Astrocyte of the hippocampus (primary cell): ENCODE measurements around the gene NSA2.
"Not testable (repeated sequence)": the region's sequence is repeated elsewhere in the genome, so short reads cannot be mapped to it uniquely, and the experiment has no call there.

ENCODE experiments used
- DNase-seq: peaks from one replicate; pipeline ENCODE4 v3.0.0; 2011; ENCODE audit warnings: low read depth, low spot score

The NSA2 gene

GRCh38 chr5:74766849-74767578 lies at the start of gene NSA2, which contains the start of gene GFM2:
NSA2 (plus strand) TSS chr5:74767249; CDS start chr5:74767361, 112 bp downstream.
GFM2 (minus strand) TSS chr5:74767117; CDS start chr5:74763742, 3,375 bp downstream.
- peak; percentile 97 for DNase-seq

DNA sequence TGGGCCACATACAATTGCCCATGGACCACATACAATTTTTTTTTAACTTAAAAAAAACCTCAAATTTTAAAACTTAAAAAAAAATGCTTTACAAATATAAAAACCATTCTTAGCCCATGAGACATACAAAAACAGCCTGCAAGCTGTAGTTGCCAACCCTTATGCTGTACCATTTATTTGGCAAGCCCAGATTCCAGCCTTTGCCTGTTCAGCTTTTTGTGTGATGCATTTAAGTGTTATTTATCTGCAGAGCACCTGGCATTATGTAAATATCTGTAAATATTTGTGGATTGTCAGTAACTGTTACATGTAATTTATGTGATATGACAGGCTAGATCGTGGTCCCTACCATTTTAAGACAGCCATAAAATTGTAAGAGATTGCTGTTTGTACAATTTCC lies 49.5 kb upstream of the NSA2 start:
- DNase-seq: no peak

GRCh38 chr5:74722271-74722670 lies 44.8 kb upstream of the NSA2 start:
- no peak for DNase-seq

DNA sequence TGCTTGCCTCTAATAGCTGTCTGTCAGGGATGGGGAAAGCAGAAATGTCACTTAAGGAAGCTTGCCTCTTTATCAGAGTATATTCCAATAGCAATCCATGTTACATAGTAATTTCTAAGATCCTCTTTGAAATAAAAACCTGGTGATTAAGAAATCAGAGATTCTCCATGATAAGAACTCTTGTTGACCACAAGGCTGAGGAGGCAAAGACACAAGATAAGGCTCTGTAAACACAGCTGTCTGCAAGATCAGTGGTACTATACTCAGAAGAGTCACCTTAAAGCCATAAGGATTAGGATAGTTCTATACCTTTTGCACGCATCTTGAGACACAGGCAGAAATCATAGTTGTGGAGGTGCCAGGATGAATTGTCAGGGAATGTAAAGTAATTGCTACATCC lies 41.7 kb upstream of the NSA2 start:
- peak; percentile 1 for DNase-seq

- DNase-seq: no peak
Measured at GRCh38 chr5:74736759-74737158, 30.3 kb upstream of the NSA2 start.

- DNase-seq: no peak
Measured at GRCh38 chr5:74738406-74738805, 28.6 kb upstream of the NSA2 start.

GRCh38 chr5:74748742-74749141 lies 18.3 kb upstream of the NSA2 start:
- DNase-seq: not testable (repeated sequence)

GRCh38 chr5:74761241-74761640 lies 5.8 kb upstream of the NSA2 start:
- DNase-seq: no peak

- peak; percentile 72 for DNase-seq
Measured at GRCh38 chr5:74762599-74762998, 4.5 kb upstream of the NSA2 start.

- no peak for DNase-seq
Measured at GRCh38 chr5:74763504-74763903, 3.5 kb upstream of the NSA2 start.

GRCh38 chr5:74765201-74765600 lies 1.8 kb upstream of the NSA2 start:
- peak; percentile 25 for DNase-seq

DNA sequence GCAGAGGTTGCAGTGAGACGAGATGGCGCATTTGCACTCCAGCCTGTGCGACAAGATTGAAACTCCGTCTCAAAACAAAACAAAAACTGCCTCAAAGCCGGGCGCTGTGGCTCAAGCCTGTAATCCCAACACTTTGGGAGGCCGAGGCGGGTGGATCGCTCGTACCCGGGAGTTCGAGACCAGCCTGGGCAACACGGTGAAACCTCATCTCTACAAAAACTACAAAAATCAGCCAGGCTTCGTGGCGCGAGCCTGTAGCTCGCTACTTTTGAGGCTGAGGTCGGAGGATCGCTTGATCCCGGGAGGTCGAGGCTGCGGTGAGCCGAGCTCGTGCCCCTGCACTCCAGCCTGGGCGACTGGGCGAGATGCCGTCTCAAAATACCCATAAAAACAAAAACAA lies 1.1 kb upstream of the NSA2 start:
- no peak for DNase-seq

GRCh38 chr5:74766418-74766848 lies 616 bp upstream of the NSA2 start:
- DNase-seq: peak; percentile 67

DNA sequence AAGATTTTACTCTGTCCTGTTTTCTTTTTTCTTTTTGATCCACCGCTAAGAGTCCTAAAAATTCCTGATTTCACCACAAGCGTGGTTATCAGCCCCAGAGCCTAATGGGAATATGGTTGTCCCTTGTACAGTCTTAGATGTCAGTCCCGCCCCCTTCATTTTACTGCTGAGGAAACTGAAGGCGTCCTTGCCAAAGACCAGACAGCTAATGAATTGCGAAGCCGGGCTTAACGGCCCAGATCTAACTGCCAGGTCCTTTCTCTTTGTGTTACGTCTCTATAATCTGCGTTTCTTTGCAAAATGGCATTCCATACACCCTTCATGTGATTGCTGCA lies 497 bp downstream of the NSA2 start:
- peak; percentile 53 for DNase-seq

DNA sequence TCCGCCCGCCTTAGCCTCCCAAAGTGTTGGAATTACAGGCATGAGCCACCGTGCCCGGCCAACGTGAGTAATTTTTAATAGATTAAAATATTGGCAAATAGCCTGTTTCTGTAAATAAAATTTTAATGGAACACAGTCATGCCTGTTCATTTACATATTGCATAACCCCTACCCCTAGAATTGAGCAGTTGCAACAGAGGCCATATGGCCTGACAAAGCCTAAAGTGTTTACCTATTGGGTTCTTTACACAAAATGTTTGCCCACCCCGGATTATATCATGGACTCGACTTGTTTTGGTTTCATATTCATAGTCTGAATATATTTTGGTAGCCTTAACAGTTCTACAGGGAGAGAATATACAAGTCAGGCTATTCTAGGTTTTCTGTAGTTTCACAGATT lies 5.3 kb downstream of the NSA2 start:
- DNase-seq: no peak

DNA sequence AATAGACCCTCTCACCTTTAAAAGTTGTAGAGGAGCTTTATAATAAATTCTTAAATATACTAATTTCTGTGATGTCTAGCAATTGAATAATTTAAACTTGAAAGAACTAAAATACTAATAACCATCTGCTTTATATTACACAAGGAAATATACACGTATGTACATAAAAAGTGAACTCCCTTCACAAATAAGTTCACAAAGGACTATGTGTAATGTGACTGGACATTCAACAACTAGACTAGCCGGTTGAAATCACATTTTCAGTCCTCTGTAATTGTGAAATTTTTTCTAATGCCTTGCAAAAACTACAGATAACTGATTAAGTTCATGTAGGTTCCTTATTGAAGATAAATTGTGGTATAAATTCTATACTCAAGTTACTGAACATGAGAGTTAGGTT lies 11.6 kb downstream of the NSA2 start:
- DNase-seq: no peak

- DNase-seq: no peak
Measured at GRCh38 chr5:74786851-74787250, 19.8 kb downstream of the NSA2 start.

GRCh38 chr5:74787424-74787823 lies 20.4 kb downstream of the NSA2 start:
- no peak for DNase-seq

- not testable (repeated sequence) for DNase-seq
Measured at GRCh38 chr5:74791669-74792068, 24.6 kb downstream of the NSA2 start.

- peak; percentile 60 for DNase-seq
Measured at GRCh38 chr5:74798977-74799911, 32.2 kb downstream of the NSA2 start.

DNA sequence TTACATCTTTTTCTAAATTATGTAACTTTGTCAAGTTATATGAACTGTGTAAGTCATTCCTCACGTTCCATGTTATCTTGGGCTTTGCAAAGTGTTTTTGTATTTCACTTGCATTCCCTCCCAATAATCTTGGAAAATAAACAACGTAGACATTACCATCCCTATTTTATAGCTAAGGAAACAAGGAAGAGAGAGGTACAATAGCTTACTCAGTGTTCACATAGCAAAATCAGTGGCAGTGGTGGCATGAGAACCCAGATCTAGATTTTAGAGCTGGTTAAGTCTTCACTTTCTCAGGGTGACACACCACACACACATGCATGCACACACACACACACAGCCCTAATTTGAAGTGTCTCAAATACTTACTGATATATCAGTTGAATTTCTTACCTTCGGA lies 34.1 kb downstream of the NSA2 start:
- DNase-seq: no peak

DNA sequence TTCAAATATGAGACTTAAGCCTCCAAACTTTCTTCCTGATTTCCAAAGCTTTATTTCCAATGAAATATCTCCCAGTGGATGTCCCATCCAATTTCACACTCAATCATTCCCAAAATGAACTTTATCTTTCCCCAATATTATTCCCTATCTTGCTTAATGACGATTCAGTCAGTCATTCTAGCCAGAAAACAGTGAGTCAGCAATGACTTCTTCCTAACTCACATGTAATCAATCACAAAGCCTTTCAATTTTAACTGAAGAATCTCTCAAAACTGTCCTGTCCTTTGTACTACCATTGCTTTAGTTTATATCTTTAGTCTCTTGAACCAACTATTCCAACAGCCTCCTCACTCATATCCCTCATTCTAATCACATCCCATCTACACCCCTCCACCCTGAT lies 34.9 kb downstream of the NSA2 start:
- DNase-seq: no peak

DNA sequence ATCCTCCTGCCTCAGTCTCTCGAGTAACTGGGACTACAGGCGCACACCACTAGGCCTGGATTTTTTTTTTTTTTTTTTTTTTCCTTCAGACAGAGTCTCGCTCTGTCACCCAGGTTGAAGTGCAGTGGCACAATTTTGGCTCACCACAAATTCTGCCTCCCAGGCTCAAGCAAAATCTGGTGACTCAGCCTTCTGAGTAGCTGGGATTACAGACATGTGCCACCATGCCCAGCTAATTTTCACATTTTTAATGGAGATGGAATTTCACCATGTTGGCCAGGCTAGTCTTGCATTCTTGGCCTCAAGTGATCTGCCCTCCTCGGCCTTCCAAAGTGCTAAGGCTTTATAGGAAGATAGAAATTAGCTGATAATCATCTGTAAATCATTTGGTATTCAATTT lies 43.9 kb downstream of the NSA2 start:
- peak; percentile 68 for DNase-seq
